ENCODE results near the gene FAM83E.

DNA sequence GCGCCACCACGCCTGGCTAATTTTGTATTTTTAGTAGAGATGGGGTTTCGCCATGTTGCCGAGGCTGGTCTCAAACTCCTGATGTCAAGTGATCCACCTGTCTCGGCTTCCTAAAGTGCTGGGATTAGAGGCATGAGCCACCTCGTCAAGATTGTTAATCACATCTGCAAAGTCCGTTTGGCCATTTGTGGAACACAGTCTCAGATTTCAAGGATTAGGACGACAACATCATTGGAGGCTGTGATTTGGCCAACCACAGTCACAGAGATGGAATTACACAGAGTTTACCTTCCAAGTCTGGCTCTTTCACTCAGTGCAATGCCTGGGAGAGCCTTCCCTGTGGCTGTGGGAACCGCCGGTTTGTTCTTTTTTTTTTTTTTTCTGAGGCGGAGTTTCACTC, 45.1 kb downstream of the FAM83E start:
- TF ChIP-seq CTCF (IDR thresholded peaks at IDR 0.05; ENCODE audit: insufficient read depth, low read length, poor library complexity, severe bottlenecking) (no peak), EZH2phosphoT487 (conservative IDR thresholded peaks at IDR 0.05; ENCODE audit: low read length) (no peak)
